ENCODE measurements around the gene METAP1D. TPM values are rescaled to one million over a fixed set of nuclear protein-coding genes. Genes with fewer than 3 reads are reported as not detected.
A peak's percentile ranks its signal among the peaks of the same experiment; 100 is the strongest.

The METAP1D gene
- total RNA-seq, 1 experiment from 2014 or later, result 5.2 TPM

DNA sequence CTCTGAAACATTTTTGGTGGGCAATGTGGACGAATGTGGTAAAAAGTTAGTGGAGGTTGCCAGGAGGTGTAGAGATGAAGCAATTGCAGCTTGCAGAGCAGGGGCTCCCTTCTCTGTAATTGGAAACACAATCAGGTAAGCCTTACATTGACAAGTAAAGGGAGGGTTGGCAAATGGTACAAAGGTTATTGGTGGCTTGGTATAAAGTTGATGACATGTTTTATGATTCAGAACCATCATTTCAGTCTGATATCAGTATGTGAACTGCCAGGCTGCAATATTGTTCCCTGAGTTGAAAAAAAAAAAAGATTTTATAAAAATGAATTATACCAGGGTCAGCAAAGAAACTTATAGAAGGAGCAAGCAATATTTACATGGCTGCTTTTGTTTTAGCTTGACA lies 71.2 kb downstream of the METAP1D start:
- H3K4me3 ChIP-seq (ENCODE audit: insufficient read depth, low read depth, low read length), result no peak overlapping the region
- H3K27me3 ChIP-seq (ENCODE audit: control insufficient read depth, insufficient read depth, low read length), result 0 out of 2 replicates have a peak, but pooled peaks cover 2% of the 10 kb centered on the region
- no peaks in the 10 kb centered on the region for H3K36me3 ChIP-seq (replicated peaks; ENCODE audit: control insufficient read depth, insufficient read depth, low read length)
- no peak for DNase-seq

DNA sequence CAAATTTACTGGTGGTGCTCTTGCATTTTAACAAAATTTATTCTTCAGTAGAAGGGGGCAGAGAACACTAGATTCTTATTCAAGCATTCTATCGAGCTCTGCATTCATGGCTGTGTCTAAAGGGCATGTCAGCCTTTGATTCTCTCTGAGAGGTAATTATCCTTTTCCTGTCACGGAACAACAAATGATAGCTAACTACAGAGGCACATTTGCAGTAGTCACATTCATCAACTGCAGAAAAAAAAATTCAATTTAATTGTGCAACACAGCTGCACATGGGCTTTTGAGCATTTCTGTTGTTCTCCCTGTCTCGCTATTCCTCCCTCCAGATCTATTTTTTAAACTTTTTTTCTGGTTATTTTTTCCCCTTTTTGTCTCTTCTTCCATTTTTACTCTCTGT lies 72.5 kb downstream of the METAP1D start:
- Histone ChIP-seq H3K36me3 (replicated peaks; ENCODE audit: control insufficient read depth, insufficient read depth, low read length) (no peaks in the 10 kb centered on the region), H3K27me3 (ENCODE audit: control insufficient read depth, insufficient read depth, low read length) (0 out of 2 replicates have a peak, but pooled peaks cover 2% of the 10 kb centered on the region), H3K4me3 (ENCODE audit: insufficient read depth, low read depth, low read length) (no peak overlapping the region)
- DNase-seq, result no peak

DNA sequence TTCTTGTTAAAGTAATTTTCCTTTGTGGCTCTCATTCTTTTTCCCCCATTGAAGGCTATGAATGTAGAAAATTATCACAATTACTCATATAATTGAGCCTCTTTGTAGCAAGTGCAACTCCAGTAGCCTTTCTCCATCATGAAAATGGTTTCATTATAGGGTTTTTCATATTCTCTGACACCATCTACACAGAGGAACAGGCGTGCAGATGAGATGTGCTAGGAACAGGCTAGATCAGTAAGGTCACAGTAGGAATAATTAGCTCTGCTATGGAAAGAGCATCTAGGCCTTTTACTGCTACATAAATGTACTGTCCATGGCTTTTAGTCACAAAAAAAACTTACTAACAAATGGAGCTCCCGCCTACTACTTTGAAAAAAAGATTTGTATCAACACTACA lies 73.0 kb downstream of the METAP1D start:
- Histone ChIP-seq H3K36me3 (replicated peaks; ENCODE audit: control insufficient read depth, insufficient read depth, low read length) (no peaks in the 10 kb centered on the region), H3K27me3 (ENCODE audit: control insufficient read depth, insufficient read depth, low read length) (0 out of 2 replicates have a peak, but pooled peaks cover 2% of the 10 kb centered on the region), H3K4me3 (ENCODE audit: insufficient read depth, low read depth, low read length) (no peak overlapping the region)
- no peak for DNase-seq

DNA sequence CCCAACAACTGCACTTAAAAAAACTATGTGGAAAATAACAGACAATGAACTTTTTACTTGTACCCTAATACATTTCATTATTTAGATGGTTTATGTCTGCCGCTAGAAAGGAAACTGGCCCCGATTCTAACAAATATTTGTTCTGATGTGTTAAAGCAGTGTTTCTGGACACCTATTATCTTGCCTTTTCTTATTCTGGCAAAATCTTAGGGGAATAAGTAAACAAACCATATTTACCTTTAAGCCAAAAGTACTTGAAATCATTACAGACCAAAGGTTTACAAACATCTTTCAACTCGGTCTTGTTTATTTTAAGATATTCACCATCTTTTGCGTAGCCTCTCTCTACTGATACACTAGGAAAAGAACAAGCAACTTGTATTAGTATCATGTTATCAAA lies 73.8 kb downstream of the METAP1D start:
- H3K4me3 ChIP-seq (ENCODE audit: insufficient read depth, low read depth, low read length), result no peak overlapping the region
- H3K36me3 ChIP-seq (replicated peaks; ENCODE audit: control insufficient read depth, insufficient read depth, low read length), result no peaks in the 10 kb centered on the region
- peaks cover 7% of the 10 kb centered on the region for H3K27me3 ChIP-seq (ENCODE audit: control insufficient read depth, insufficient read depth, low read length)
- DNase-seq, result no peak

DNA sequence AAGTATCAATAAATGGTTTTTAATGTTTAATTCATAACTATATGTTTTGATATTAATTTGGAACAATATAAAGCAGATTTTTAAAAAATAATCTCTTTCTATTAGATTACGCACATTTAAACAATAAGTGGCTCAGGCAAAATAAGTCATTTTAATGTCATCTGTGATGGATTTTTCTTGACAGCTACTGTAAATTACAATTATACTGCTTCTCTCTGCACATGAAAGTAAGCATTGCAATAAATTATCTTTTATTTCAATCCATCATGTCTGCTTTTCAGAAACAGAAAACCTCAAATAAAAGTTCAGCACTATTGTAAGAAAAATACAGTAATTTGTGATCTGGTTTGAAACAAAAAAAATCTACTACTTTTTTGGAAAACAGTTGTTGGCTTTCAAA lies 74.5 kb downstream of the METAP1D start:
- no peaks in the 10 kb centered on the region for H3K36me3 ChIP-seq (replicated peaks; ENCODE audit: control insufficient read depth, insufficient read depth, low read length)
- H3K4me3 ChIP-seq (ENCODE audit: insufficient read depth, low read depth, low read length), result no peak overlapping the region
- DNase-seq, result no peak
- H3K27me3 ChIP-seq (ENCODE audit: control insufficient read depth, insufficient read depth, low read length), result peaks cover 15% of the 10 kb centered on the region

DNA sequence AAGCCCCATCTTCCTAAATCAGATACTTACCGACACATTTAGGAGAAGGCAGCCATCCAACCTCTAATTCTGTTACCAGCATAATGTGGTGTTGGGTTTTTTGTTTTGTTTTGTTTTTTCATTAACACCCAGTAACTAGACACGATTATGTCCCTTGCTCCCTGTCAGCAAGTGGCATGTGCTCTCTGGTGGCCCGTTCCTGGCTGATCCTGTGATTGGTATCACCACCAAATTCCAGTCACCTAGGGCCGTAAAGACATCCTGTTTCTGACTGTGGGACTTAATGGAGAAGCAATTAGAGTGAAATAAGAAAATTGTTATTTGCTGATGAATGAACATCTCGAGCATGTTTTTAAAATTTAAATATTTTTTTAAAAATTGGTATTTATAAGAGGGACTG lies 79.7 kb downstream of the METAP1D start:
- peaks cover 66% of the 10 kb centered on the region for H3K27me3 ChIP-seq (ENCODE audit: control insufficient read depth, insufficient read depth, low read length)
- DNase-seq, result no peak
- no peaks in the 10 kb centered on the region for H3K36me3 ChIP-seq (replicated peaks; ENCODE audit: control insufficient read depth, insufficient read depth, low read length)
- H3K4me3 ChIP-seq (ENCODE audit: insufficient read depth, low read depth, low read length), result no peak overlapping the region

DNA sequence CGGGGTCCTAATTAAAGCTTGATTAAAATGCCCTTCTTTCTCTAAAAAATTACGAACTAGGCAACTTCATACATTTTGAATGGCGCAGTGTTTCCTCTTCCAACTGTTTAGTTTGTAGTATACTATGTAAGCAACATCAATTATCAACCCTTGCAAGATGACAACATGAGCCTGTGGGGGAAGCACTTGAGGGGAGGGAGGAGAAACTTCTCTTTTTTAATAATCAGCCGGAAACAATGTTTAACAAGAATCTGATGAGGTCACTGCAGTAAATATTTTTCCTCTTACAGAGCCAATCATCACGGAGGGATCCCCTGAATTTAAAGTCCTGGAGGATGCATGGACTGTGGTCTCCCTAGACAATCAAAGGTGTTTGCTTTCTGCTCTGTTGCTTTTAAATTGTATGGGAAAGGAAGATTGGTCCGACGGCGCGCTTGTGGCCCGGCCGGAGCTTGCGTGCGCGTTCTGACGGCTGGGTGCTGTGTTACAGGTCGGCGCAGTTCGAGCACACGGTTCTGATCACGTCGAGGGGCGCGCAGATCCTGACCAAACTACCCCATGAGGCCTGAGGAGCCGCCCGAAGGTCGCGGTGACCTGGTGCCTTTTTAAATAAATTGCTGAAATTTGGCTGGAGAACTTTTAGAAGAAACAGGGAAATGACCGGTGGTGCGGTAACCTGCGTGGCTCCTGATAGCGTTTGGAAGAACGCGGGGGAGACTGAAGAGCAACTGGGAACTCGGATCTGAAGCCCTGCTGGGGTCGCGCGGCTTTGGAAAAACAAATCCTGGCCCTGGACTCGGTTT lies 80.3 kb downstream of the METAP1D start:
- peak; percentile 57 for DNase-seq
- Histone ChIP-seq H3K36me3 (replicated peaks; ENCODE audit: control insufficient read depth, insufficient read depth, low read length) (no peaks in the 10 kb centered on the region), H3K27me3 (ENCODE audit: control insufficient read depth, insufficient read depth, low read length) (peaks cover 73% of the 10 kb centered on the region), H3K4me3 (ENCODE audit: insufficient read depth, low read depth, low read length) (no peak overlapping the region)

DNA sequence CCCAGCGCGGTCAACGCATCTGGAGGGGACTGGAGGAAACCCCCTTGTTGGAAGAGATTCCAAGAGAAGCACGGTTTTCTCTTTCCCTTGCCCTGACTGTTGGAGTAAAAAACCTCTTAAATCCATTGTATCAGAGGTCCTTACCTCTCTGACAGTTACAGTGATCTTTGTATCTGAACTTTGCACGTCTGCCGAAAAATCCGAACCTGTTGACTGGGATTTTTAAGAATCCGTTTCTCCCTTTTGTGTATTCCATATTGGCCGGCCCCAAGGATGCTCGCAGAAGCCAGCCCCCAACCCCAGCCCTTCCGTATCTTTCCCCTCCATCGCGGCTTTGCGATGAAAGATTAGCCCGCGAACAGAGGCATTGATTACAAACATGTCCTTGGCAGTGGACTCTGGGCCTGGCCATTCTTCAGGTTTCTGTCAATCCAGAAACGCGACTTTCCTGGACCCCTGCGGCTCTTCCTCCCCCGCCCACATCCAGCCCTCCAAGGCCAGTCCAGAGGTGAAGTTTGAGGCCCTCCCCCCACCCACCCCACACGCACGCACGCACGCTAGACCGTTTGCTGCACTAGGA lies 81.0 kb downstream of the METAP1D start:
- H3K36me3 ChIP-seq (replicated peaks; ENCODE audit: control insufficient read depth, insufficient read depth, low read length), result no peaks in the 10 kb centered on the region
- peaks cover 79% of the 10 kb centered on the region for H3K27me3 ChIP-seq (ENCODE audit: control insufficient read depth, insufficient read depth, low read length)
- peak overlapping the region; percentile 12; the same call in 1 of the 2 replicates for H3K4me3 ChIP-seq (ENCODE audit: insufficient read depth, low read depth, low read length)
- peak; percentile 76 for DNase-seq

DNA sequence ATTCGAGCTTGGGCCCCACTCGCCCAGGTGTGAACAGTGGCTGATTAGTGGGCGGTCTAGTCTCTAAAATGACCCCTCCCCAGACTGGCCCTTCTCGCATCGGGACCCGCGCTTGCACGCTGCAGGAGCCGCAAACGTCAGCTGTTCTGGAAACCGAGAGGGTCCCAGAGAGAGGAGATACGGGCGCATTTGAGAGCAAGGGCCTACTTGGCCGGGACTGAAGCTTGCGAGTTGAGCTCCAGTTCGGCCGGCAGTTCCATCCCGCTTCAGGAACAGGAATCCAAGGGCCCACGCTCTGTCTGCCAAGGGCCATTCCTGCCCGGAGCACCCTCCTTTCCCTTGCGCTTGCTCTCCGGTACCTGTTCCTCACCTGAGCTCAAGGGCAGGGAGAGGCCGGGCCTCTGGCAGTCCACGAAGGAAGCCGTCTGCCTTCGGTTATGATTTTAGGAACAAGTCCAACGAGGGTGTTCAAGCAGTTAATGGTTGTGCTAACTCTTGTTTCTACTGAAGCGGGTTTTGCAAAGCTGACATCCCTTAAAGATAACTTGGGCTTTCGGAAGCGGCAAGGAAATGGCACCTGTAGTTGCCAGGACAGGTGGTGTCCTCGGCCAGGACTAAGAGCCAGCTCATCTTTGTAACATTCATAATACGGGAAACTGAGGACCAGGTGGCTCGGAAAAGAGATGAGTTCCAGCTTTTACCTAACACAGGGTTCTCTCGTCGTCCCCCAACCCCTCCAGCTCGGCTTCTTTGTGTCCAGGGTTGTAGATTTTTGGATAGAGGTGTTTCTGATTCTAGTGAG lies 81.7 kb downstream of the METAP1D start:
- peak; percentile 80 for DNase-seq
- H3K27me3 ChIP-seq (ENCODE audit: control insufficient read depth, insufficient read depth, low read length), result peaks cover 84% of the 10 kb centered on the region

DNA sequence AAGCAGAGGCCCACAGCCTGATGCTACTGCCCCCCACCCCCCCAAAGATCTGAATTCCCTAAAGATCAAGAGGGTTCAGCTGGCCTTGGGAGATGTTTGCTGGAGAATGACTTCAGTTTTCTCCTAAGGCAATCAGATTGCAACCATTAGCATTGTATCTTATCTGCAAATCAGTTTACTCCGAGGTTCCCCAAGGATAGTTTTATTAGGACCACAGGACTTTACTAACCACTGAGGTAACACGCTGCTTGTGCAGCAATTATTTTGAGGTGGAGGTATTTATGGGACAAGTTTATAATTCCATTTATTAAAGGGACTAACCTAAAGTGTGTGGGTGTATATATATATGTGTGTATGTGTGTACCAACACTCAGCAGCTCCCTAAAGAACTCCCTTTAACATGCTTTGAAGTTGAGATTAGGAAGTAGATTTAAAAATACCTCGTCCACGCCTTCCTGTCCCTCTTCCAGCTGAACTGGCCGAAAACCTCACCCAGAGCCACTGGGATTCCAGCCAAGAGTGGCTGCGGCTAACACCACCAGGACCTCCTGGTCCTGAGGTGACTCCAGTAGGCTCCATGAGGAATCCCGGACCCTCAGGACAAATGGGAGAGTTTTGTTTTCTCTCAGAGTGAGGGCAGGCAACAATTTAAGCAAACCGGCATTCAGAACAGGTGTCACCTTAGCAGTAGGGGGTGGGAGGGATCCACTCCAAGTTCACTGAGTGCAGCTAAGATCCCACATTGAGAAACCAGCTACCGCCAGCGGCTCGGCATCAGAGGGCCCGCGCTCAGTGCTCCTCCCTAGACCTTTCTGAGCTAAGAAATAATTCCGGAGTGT lies 82.6 kb downstream of the METAP1D start:
- Histone ChIP-seq H3K4me3 (ENCODE audit: insufficient read depth, low read depth, low read length) (no peak overlapping the region), H3K36me3 (replicated peaks; ENCODE audit: control insufficient read depth, insufficient read depth, low read length) (no peaks in the 10 kb centered on the region), H3K27me3 (ENCODE audit: control insufficient read depth, insufficient read depth, low read length) (peaks cover 93% of the 10 kb centered on the region)
- peak; percentile 62 for DNase-seq

More for the DNA sequence above, 81.7 kb downstream of the METAP1D start:
- Histone ChIP-seq H3K4me3 (ENCODE audit: insufficient read depth, low read depth, low read length) (peak overlapping the region; percentile 12; the same call in 1 of the 2 replicates), H3K36me3 (replicated peaks; ENCODE audit: control insufficient read depth, insufficient read depth, low read length) (no peaks in the 10 kb centered on the region)

DNA sequence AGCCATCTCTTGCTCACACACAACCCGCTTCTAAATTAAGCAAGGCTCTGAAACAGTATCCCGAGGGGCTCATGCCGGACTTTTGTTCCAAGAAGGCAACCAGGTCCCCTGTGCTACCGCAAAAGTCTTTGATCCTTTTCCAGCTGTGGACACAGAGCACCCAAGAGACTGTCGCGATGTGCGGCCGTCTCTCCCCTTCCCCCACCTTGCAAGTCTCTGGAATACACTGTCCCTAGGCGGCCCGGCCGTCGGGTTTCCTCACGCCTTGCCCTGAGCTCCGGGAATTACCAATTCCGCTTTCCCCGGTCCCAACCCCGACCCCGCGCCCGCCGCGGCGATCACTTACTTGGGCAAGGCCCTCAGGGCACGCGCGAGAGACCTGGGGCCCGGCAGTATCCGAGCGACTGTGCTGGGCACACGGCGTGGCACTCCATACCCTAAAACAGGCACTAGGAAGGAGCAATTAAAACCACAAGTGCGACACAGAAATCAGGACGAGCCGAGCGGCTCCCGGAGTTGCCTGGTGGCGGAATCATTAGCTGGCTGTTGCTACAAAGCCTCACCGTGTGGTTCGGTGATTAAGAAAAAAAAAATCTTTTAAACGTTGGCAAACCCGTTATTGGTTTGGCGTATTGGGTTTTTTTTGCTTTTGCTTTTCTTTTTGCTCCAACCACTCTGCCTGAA lies 83.3 kb downstream of the METAP1D start:
- Histone ChIP-seq H3K36me3 (replicated peaks; ENCODE audit: control insufficient read depth, insufficient read depth, low read length) (no peaks in the 10 kb centered on the region), H3K27me3 (ENCODE audit: control insufficient read depth, insufficient read depth, low read length) (peaks cover 99% of the 10 kb centered on the region), H3K4me3 (ENCODE audit: insufficient read depth, low read depth, low read length) (no peak overlapping the region)
- DNase-seq, result peak; percentile 68

DNA sequence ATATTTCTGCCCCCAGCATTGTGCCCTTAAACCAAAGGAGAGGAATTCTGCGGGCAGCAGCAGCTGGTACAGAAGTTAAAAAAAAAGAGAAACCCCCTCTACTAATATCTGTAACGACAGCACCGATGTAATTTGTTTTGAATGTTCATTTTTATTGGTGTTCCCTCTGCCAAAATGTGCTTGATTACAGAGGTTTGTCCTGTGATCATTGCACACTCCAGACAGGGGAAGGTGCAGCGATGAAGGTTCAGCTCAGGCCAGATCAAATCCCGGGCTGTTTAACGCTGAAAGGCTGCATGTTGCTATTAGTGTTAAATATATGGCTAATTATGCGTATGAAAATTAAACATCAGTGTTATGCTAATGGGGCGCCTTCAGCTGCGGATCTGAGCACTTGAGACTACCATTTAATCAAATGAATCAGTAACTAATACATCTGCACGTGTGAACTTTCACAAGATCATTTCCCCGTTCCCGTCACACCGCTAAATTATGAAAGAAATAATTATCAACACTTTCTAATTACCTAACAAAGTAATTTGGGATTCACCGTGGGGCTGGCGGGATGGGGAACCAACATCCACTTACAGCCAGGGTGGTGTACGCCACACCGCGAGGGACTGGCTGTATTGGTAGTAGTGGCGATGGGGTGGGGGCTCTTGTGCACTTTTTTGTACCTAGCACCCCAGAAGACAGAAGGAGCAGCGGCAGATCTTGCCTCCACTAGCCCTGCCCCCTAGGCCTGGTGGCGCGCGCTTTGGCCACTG lies 84.1 kb downstream of the METAP1D start:
- Histone ChIP-seq H3K27me3 (ENCODE audit: control insufficient read depth, insufficient read depth, low read length) (peaks cover 99% of the 10 kb centered on the region), H3K36me3 (replicated peaks; ENCODE audit: control insufficient read depth, insufficient read depth, low read length) (no peaks in the 10 kb centered on the region), H3K4me3 (ENCODE audit: insufficient read depth, low read depth, low read length) (peak overlapping the region; percentile 47)
- DNase-seq, result peak; percentile 22

DNA sequence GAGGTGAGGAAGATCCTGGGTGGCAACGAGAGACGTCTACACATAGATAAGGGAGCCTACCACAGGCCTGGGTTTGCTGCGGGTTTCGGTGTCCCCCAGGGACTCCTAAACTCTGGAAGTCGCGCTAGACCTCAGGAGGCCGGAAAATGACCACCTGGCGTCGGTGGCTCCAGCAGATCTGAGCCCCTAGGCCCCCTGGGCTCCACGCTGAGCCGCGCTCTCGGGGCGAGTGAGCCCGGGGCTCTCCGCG lies 84.6 kb downstream of the METAP1D start:
- peak overlapping the region; percentile 47 for H3K4me3 ChIP-seq (ENCODE audit: insufficient read depth, low read depth, low read length)
- no peaks in the 10 kb centered on the region for H3K36me3 ChIP-seq (replicated peaks; ENCODE audit: control insufficient read depth, insufficient read depth, low read length)

More for the DNA sequence above, 84.6 kb downstream of the METAP1D start:
- peaks cover 99% of the 10 kb centered on the region for H3K27me3 ChIP-seq (ENCODE audit: control insufficient read depth, insufficient read depth, low read length)
- DNase-seq, result no peak

All from H7 (cell line).